ENCODE results near the gene CDKL1. TPM values are rescaled to one million over a fixed set of nuclear protein-coding genes. Genes with fewer than 3 reads are reported as not detected.

CDKL1 gene
- polyA plus RNA-seq, 2 of the 4 experiments (the other 2 are of a cell fraction): 10.2 to 11.0 TPM

DNA sequence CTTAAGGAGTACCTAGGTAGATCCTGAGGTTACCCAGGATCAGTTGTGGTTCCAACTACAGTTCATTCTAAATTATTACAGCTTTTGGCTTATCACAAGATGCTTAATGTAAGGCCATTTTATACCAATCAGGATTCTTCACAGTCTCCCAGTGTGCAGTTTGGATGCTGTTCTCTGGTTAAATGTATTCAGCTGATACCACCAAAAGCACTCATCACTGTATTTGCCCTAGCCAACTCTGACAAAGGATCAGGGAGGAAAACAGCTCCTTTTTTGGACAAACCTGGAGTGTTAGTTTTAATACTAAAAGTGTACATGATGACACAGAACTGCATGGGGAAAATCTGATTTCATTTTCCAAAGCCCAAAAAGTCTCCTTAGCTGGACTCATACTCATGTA lies 65.1 kb downstream of the CDKL1 start:
- Histone ChIP-seq H3K4me3 (no peak overlapping the region), H3K4me1 (no peaks in the 10 kb centered on the region), H3K27ac (no peak overlapping the region), H3K4me2 (no peak overlapping the region), H3K9me3 (no peaks in the 10 kb centered on the region)
- CTCF ChIA-PET: interaction anchor here (0.9 to 1.6 kb wide), 3 partner anchors 11 to 63 kb away, joined by 3 to 17 read pairs (median 3); no protein-coding TSS in a partner anchor
- POLR2A ChIA-PET: interaction anchor here (0.7 kb wide), 1 partner anchor 19 kb away, joined by 3 read pairs; the partner anchor contains the start of genes DMAC2L and L2HGDH
- no peak for FAIRE-seq
- no peak for TF ChIP-seq FOSB (CRISPR knock-in tag; IDR thresholded peaks at IDR 0.05)
- no peak for TF ChIP-seq RFX5 (IDR thresholded peaks at IDR 0.05)
- TF ChIP-seq TP53 (CRISPR knock-in tag; IDR thresholded peaks at IDR 0.05): no peak
- no peak for TF ChIP-seq HOXB13 (CRISPR knock-in tag; IDR thresholded peaks at IDR 0.05; ENCODE audit: low read depth)
- TF ChIP-seq RNF2 (IDR thresholded peaks at IDR 0.05; ENCODE audit: borderline replicate concordance, low read depth): no peak
- no peak for TF ChIP-seq NPAS2 (CRISPR knock-in tag; IDR thresholded peaks at IDR 0.05; ENCODE audit: borderline replicate concordance)
- no peak for TF ChIP-seq BHLHE40 (IDR thresholded peaks at IDR 0.05; ENCODE audit: low read depth, low read length)
- TF ChIP-seq TFCP2L1 (CRISPR knock-in tag; IDR thresholded peaks at IDR 0.05): no peak
- TF ChIP-seq NR3C1 (IDR thresholded peaks at IDR 0.05): no peak
- TF ChIP-seq, protein P1, sequence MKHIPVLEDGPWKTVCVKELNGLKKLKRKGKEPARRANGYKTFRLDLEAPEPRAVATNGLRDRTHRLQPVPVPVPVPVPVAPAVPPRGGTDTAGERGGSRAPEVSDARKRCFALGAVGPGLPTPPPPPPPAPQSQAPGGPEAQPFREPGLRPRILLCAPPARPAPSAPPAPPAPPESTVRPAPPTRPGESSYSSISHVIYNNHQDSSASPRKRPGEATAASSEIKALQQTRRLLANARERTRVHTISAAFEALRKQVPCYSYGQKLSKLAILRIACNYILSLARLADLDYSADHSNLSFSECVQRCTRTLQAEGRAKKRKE (CRISPR knock-in tag; IDR thresholded peaks at IDR 0.05; ENCODE audit: low read depth): no peak
- no peak for TF ChIP-seq EHMT2 (IDR thresholded peaks at IDR 0.05; ENCODE audit: low read depth)
- TF ChIP-seq MAFK (IDR thresholded peaks at IDR 0.05; ENCODE audit: partially characterized antibody): no peak
- TF ChIP-seq GATA3 (IDR thresholded peaks at IDR 0.05; ENCODE audit: borderline replicate concordance): no peak
- TF ChIP-seq HEYL (CRISPR knock-in tag; IDR thresholded peaks at IDR 0.05): no peak
- TF ChIP-seq, protein P2, sequence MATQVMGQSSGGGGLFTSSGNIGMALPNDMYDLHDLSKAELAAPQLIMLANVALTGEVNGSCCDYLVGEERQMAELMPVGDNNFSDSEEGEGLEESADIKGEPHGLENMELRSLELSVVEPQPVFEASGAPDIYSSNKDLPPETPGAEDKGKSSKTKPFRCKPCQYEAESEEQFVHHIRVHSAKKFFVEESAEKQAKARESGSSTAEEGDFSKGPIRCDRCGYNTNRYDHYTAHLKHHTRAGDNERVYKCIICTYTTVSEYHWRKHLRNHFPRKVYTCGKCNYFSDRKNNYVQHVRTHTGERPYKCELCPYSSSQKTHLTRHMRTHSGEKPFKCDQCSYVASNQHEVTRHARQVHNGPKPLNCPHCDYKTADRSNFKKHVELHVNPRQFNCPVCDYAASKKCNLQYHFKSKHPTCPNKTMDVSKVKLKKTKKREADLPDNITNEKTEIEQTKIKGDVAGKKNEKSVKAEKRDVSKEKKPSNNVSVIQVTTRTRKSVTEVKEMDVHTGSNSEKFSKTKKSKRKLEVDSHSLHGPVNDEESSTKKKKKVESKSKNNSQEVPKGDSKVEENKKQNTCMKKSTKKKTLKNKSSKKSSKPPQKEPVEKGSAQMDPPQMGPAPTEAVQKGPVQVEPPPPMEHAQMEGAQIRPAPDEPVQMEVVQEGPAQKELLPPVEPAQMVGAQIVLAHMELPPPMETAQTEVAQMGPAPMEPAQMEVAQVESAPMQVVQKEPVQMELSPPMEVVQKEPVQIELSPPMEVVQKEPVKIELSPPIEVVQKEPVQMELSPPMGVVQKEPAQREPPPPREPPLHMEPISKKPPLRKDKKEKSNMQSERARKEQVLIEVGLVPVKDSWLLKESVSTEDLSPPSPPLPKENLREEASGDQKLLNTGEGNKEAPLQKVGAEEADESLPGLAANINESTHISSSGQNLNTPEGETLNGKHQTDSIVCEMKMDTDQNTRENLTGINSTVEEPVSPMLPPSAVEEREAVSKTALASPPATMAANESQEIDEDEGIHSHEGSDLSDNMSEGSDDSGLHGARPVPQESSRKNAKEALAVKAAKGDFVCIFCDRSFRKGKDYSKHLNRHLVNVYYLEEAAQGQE (IDR thresholded peaks at IDR 0.05): no peak
- TF ChIP-seq FOXS1 (CRISPR knock-in tag; IDR thresholded peaks at IDR 0.05): no peak
- ATAC-seq: 0 out of 6 replicates have a peak, but pooled peaks of 1 of the 2 experiments have one; percentile 17
- DNase-seq (ENCODE audit: low read depth in 1 of 2, low spot score in 1 of 2): no peak

DNA sequence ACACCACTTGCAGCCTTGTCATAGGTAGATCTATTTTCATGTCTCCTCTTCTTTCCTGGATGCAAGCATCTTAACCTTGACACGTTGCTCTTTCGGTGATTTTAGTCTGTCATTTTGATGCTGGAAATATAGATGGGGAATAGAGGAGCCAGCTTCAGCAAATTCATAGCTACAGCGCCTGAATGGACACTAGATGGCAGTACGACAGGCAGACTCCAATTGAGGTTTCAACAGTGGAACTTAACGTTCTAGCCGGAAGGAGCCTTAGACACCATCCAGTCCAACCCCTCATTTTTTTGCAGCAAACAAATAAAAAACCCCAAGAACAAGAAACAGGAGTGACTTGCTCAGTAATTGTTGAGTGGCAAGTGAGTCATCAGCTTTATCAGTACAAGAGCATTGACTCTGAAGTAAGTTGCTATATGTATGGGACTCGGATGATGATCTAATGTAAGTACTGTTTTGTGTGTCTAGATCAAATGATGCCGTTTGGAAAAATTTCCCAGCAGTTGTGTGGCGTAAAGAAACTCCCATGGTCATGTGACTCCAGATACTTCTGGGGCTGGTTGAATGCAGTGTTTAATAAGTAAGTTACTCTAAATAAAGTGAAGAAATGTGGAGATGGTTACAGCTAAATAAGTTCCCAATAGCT lies 75.5 kb downstream of the CDKL1 start:
- Histone ChIP-seq H3K4me1 (peaks cover 11% of the 10 kb centered on the region), H3K4me3 (peak overlapping the region; percentile 34), H3K4me2 (peak overlapping the region; percentile 79), H3K9me3 (no peaks in the 10 kb centered on the region), H3K27ac (peak overlapping the region; percentile 57 to 64; a peak in 5 of 6 replicates)
- WGBS (ENCODE audit: missing lambda C conversion rate): 2% methylated on average over 9 of the region's 9 CpGs
- ChIA-PET CTCF (interaction anchor here (0.6 to 3.4 kb wide), 44 partner anchors 9 to 540 kb away, joined by 3 to 23 read pairs (median 4); partner anchors contain the start of genes CDKL1, DMAC2L, L2HGDH and MAP4K5), POLR2A (interaction anchor here (0.6 to 2.1 kb wide), 5 partner anchors 9 to 348 kb away, joined by 3 to 22 read pairs (median 3); partner anchors contain the start of genes CDKL1, DMAC2L, L2HGDH and MAP4K5)
- peak; percentile 88 for FAIRE-seq
- peak; percentile 74 to 91 for DNase-seq (ENCODE audit: low read depth in 1 of 2, low spot score in 1 of 2)
- peak; percentile 98 to 100 for ATAC-seq
- no peak for TF ChIP-seq RNF2 (IDR thresholded peaks at IDR 0.05; ENCODE audit: borderline replicate concordance, low read depth)
- peak; percentile 8 for TF ChIP-seq MAFK (IDR thresholded peaks at IDR 0.05; ENCODE audit: partially characterized antibody)
- no peak for TF ChIP-seq HDAC2 (IDR thresholded peaks at IDR 0.05)
- TF ChIP-seq ZC3H11A (IDR thresholded peaks at IDR 0.05): no peak
- TF ChIP-seq, protein P3, sequence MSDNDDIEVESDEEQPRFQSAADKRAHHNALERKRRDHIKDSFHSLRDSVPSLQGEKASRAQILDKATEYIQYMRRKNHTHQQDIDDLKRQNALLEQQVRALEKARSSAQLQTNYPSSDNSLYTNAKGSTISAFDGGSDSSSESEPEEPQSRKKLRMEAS (IDR thresholded peaks at IDR 0.05): no peak
- no peak for TF ChIP-seq GATA3 (IDR thresholded peaks at IDR 0.05; ENCODE audit: borderline replicate concordance)
- TF ChIP-seq MYC (IDR thresholded peaks at IDR 0.05; ENCODE audit: borderline replicate concordance, low read length): no peak
- TF ChIP-seq, protein P4, sequence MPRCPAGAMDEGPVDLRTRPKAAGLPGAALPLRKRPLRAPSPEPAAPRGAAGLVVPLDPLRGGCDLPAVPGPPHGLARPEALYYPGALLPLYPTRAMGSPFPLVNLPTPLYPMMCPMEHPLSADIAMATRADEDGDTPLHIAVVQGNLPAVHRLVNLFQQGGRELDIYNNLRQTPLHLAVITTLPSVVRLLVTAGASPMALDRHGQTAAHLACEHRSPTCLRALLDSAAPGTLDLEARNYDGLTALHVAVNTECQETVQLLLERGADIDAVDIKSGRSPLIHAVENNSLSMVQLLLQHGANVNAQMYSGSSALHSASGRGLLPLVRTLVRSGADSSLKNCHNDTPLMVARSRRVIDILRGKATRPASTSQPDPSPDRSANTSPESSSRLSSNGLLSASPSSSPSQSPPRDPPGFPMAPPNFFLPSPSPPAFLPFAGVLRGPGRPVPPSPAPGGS (IDR thresholded peaks at IDR 0.05): no peak
- no peak for TF ChIP-seq TFCP2L1 (CRISPR knock-in tag; IDR thresholded peaks at IDR 0.05)
- TF ChIP-seq, protein P5, sequence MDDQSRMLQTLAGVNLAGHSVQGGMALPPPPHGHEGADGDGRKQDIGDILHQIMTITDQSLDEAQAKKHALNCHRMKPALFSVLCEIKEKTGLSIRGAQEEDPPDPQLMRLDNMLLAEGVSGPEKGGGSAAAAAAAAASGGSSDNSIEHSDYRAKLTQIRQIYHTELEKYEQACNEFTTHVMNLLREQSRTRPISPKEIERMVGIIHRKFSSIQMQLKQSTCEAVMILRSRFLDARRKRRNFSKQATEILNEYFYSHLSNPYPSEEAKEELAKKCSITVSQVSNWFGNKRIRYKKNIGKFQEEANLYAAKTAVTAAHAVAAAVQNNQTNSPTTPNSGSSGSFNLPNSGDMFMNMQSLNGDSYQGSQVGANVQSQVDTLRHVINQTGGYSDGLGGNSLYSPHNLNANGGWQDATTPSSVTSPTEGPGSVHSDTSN (IDR thresholded peaks at IDR 0.05): no peak
- no peak for TF ChIP-seq RCOR1 (IDR thresholded peaks at IDR 0.05; ENCODE audit: low read depth, low read length)
- TF ChIP-seq, protein P6, sequence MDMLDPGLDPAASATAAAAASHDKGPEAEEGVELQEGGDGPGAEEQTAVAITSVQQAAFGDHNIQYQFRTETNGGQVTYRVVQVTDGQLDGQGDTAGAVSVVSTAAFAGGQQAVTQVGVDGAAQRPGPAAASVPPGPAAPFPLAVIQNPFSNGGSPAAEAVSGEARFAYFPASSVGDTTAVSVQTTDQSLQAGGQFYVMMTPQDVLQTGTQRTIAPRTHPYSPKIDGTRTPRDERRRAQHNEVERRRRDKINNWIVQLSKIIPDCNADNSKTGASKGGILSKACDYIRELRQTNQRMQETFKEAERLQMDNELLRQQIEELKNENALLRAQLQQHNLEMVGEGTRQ (IDR thresholded peaks at IDR 0.05): peak; percentile 78
- TF ChIP-seq ZSCAN20 (CRISPR knock-in tag; IDR thresholded peaks at IDR 0.05): no peak
- TF ChIP-seq EHMT2 (IDR thresholded peaks at IDR 0.05; ENCODE audit: low read depth): no peak
- TF ChIP-seq, protein P1 (CRISPR knock-in tag; IDR thresholded peaks at IDR 0.05; ENCODE audit: low read depth): no peak
- no peak for TF ChIP-seq KDM1A (IDR thresholded peaks at IDR 0.05; ENCODE audit: low read depth)
- TF ChIP-seq RARB (CRISPR knock-in tag; IDR thresholded peaks at IDR 0.05): no peak
- TF ChIP-seq NR3C1 (IDR thresholded peaks at IDR 0.05): no peak
